ENCODE results near the gene SHISA6.

SHISA6 gene

DNA sequence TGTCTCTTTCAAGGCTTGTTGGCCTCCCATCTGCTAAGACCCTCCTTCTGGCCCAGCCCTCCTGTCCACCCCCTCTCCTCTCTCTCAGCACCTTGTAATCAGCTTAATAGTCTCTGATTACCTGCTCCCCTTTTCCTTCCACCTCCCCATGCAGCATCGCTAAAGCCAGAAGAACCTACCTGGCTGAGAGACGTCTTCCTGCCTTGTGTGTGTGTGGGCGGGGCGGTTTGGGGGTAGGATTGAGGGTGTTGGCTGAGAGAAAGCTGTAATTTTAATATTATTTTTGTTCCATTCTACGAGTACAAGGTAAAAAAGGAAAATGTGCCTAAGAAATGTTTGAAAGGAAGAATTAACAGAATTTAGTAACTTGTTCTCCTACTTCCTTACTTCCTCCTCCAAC lies 360.6 kb downstream of the SHISA6 start:
- DNase-seq (ENCODE audit: low spot score), result no peak
- TF ChIP-seq, protein P1, sequence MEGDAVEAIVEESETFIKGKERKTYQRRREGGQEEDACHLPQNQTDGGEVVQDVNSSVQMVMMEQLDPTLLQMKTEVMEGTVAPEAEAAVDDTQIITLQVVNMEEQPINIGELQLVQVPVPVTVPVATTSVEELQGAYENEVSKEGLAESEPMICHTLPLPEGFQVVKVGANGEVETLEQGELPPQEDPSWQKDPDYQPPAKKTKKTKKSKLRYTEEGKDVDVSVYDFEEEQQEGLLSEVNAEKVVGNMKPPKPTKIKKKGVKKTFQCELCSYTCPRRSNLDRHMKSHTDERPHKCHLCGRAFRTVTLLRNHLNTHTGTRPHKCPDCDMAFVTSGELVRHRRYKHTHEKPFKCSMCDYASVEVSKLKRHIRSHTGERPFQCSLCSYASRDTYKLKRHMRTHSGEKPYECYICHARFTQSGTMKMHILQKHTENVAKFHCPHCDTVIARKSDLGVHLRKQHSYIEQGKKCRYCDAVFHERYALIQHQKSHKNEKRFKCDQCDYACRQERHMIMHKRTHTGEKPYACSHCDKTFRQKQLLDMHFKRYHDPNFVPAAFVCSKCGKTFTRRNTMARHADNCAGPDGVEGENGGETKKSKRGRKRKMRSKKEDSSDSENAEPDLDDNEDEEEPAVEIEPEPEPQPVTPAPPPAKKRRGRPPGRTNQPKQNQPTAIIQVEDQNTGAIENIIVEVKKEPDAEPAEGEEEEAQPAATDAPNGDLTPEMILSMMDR (IDR thresholded peaks at IDR 0.05; ENCODE audit: borderline replicate concordance, control extremely low read depth, extremely low read depth, insufficient read depth, missing control alignments), result no peak
- in situ Hi-C loops (cut with MboI; ENCODE audit: low sequenced_read_pairs, unreplicated experiment), result no loop called here

DNA sequence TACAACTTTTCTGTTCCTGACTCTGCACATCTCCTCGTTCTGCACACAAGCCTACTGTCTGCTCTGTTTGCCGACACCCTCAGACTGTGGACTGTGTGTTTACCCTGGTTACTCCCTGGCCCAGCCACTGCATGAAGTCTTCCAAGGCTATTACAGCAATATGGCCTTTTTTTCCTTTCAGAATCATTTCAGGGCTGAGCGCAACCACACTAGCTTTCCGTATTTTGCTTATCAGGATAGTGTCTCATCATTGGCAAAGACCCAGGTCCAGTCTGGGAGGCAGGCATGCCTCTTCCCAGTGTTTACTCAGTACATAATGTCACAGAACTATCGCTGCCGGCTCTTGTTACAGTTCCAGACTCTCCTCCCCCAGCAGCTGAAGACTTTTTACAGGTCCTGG lies 367.4 kb downstream of the SHISA6 start:
- in situ Hi-C loops (cut with MboI; ENCODE audit: low sequenced_read_pairs, unreplicated experiment), result no loop called here
- TF ChIP-seq, protein P1 (IDR thresholded peaks at IDR 0.05; ENCODE audit: borderline replicate concordance, control extremely low read depth, extremely low read depth, insufficient read depth, missing control alignments), result no peak

DNA sequence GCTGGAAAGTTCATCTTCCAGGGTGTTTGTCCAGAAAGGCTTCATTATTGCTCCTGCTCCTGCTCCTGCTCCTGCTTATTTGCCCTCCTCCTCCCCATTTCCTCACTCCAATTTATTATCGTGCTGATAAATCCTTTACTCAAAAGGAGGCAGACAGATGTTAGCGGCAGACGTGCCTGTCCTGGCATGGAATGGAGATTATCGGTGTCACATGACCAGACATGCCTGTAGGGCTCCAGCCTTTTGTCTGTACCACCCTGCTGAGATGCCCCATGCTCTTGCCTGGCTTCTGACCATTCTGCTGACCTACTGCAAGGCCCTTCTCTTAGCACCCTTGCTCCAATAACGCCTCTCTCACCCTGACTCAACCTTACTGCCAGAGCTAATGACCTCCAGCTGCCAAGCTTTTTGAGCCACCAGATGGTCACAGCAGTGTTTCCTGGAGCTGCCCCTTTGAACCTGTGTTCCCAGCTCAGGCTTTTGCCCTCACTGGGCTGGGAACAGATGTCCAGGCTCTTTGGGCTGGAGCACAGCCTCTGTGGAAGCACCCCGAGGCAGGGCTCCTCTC lies 370.1 kb downstream of the SHISA6 start:
- no peak for DNase-seq (ENCODE audit: low spot score)
- in situ Hi-C loops (cut with MboI; ENCODE audit: low sequenced_read_pairs, unreplicated experiment), result no loop called here
- TF ChIP-seq, protein P1 (IDR thresholded peaks at IDR 0.05; ENCODE audit: borderline replicate concordance, control extremely low read depth, extremely low read depth, insufficient read depth, missing control alignments), result no peak

More for the DNA sequence above, 367.4 kb downstream of the SHISA6 start:
- no peak for DNase-seq (ENCODE audit: low spot score)

DNA sequence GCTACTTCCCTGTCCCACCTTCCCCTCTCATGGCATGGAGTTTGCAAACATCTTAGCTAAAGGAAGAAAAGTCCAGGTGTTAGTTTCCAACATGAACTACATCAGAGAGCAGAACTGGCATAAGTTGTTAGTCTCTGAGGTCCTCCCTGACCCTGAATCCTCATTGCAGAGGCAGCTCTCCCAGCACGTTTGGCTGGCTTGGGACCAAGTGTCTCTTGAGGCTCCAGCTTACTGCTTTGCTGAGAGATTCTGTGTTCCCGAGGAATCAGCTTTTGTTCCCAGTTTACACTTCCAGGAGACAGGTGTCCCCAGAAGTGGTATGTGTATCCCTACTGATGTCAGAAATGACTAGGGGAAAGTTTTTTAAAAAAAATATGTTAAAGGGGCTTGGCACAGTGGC lies 371.9 kb downstream of the SHISA6 start:
- in situ Hi-C loops (cut with MboI; ENCODE audit: low sequenced_read_pairs, unreplicated experiment), result no loop called here
- no peak for DNase-seq (ENCODE audit: low spot score)
- TF ChIP-seq, protein P1 (IDR thresholded peaks at IDR 0.05; ENCODE audit: borderline replicate concordance, control extremely low read depth, extremely low read depth, insufficient read depth, missing control alignments), result no peak

Data from GM13976 (cell line).